GM08714 (cell line): ENCODE data around the gene ZNF287.
A peak's percentile ranks its signal among the peaks of the same experiment; 100 is the strongest.

Source experiments
- H3K4me3 ChIP-seq: fragments of 200-500 bp; sonication (Bioruptor generic); 2 replicates; pipeline ENCODE4 v1.5.1; 2014; ENCODE audit warnings: mild to moderate bottlenecking, low read length, inconsistent platforms
- ZNF274 ChIP-seq: IDR thresholded peaks from 2 replicates; pipeline ENCODE4 v1.6.1; 2012; ENCODE audit warnings: mild to moderate bottlenecking, low read depth, low read length

The ZNF287 gene

DNA sequence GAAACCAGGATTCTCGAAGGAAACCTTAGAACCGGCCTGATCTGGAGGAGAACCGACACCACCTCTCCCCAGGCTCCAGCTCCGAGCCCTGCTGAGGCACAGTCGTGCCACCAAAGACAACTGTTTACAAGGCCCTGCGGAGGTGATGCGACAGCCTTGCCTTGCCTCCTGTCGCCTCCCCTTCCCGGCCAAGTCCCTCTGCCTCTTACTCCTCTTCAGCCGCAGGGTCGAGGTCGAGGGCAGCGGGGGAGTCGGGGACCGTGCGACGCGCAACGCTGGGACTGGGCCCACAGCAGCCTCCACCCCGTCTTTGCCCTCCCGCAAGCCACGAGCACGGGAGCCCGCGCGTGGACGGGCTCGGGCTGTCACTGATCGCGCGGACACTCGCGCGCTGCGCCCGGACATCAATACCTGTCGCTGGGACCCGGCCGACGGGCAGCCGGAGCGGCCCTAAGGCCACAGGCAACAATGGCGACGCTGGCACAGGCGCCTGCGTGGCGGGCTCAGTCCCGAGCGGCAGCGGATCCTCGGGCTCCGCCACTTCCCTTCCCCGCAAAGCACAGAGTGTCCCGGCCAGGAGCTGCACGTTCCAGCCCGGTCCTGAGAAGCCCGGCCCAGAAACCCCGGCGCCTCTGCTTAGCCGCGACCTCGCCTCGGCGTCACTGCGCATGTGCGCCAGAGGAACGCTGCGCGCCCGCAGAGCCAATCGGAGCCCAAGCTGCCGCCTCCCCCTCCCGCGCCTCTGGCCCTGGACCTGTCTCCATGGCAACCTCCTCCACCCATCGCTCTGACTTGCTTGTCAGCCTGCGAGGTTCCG lies at the start of gene ZNF287:
TSS of gene ZNF287 (minus strand) at position 664 of the 817 bp plus-strand sequence. CDS start 1,473 bp downstream, outside the sequence.
- H3K4me3 ChIP-seq = peak within 1 kb of the TSS; percentile 76
- TF ChIP-seq ZNF274 = no peak

DNA sequence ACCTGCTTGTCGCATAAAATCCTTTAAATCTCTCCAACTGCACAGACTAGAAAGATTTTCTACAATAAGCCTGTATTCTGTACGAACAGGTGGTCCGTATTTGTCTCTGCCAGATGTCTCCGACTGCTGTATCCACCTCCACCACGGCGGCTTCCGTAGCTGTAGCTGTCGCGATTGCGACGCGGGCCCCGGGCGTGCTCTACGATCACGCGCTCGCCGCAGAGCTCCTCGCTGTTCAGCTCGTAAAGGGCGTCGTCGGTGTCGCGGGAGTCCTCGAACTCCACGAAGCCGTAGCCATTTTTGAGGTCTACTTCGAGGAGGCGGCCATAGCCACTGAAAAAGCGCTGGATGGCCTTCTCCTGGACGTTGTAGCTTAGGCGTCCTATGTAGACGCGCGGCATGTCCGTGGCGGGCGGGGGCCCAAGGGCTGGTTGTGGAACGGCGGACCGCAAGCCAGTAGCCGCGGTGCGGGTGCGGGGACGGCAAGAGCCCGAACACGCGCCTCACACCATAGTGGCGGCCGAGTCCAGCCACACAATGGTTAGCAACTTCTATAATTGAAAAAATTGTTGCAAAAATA lies 48.6 kb upstream of the ZNF287 start:
- TF ChIP-seq ZNF274 = no peak
- H3K4me3 ChIP-seq = no peak overlapping the region

DNA sequence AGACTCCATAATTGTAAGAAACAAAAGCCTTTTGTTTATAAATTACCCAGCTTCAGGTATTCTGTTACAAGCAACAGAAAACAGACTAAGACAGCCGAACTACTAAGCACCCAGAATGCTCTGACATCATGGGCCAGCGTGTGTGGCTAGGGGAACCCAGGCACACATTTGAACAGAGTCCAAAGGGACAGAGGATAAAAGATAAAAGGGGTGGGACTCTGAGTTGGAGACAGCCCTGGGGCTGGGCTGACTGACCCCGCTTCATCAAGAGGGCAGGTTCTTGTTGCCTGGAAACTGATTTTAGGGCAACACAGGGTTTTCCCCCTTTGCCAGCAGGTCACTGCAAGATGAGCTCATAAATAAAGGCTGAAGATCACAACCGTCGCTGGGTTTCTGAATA lies 30.5 kb upstream of the ZNF287 start:
- TF ChIP-seq ZNF274 = no peak
- H3K4me3 ChIP-seq = no peak overlapping the region

DNA sequence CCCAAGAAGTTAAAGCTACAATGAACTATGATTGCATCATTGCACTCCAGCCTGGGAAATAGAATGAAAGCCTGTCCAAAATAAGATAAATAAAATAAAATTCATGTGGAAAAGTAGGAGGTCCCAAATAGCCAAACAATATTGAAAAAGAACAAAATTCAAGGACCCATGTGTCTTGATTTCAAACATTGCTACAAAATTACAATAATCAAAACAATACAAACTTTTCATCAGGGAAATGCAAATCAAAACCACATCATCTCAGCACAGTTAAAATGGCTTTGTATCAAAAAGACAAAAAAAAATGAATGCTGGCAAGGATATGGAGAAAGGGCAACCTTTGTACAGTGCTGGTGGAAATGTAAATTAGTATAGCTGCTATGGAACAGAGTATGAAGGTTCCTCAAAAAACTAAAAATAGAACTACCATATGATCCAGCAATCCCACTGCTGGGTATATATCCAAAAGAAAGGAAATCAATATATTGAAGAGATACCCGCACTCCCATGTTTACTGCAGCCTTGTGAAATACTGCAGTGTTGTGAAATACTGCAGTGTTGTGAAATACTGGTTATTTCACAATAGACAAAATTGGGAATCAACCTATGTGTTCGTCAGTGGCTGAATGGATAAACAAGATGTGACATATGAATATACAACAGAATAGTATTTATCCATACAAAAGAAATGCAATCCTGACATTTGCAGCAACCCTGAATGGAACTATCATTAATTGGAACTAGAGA lies 24.5 kb upstream of the ZNF287 start:
- no peak overlapping the region for H3K4me3 ChIP-seq
- no peak for TF ChIP-seq ZNF274

DNA sequence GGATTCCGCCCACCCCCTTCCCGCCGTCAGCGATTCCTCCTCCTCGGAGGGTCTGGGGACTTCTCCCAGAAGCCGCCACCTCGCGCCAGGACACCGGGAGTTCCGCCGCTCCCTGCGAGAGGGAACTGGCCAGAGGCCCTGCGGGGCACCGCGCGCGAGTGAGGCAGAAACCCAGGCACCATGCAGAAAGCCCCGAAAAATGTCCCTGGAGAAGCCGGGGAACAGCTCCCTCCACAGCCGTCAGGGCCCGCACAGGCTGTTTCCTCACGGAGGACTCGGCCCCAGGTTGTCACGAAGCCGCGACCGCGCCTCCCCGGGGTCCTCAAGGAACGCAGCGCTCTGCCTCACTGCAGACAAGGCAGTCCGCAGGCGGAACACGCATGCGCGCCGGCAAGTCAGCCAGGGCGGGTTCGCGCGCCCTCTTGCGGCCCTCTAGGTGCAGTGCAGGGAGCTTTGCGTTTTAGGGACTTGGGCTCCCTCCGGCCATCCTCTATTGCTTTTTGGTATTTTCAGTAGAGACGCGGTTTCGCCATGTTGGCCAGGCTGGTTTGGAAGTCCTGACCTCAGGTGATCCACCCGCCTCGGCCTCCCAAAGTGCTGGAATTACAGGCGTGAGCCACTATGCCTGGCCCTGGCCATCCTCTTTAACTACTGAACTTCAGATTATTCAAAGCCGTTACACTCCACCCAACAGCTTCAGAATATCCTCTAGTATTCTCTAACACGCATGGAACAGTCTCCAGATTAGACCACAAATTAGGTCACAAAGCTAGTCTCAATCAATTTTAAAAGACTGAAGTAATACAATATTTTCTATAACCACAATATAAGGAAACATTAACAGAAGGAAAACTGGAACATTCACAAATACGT lies 20.3 kb upstream of the ZNF287 start:
- H3K4me3 ChIP-seq = peak overlapping the region; percentile 47; the same call in 1 of the 2 replicates
- TF ChIP-seq ZNF274 = no peak

DNA sequence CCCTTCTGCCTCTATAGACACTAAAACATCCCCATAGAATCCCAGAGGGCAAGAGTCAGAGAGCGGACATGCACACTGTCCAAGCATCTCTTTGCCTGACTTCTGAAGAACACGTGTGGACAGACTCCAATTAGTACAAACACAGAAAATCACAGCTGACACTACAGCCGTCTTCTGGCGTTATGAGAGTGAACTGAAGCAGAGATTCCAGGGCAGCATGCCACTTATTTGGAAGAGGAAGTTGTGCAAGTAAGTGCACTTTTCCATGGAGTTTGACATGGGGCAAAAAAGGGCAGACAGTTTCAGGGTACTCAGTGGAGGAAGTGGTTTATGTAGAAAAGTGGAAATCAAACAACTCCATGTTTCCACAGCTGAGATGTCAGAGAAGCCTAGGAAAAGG lies 16.8 kb upstream of the ZNF287 start:
- no peak overlapping the region for H3K4me3 ChIP-seq
- no peak for TF ChIP-seq ZNF274

DNA sequence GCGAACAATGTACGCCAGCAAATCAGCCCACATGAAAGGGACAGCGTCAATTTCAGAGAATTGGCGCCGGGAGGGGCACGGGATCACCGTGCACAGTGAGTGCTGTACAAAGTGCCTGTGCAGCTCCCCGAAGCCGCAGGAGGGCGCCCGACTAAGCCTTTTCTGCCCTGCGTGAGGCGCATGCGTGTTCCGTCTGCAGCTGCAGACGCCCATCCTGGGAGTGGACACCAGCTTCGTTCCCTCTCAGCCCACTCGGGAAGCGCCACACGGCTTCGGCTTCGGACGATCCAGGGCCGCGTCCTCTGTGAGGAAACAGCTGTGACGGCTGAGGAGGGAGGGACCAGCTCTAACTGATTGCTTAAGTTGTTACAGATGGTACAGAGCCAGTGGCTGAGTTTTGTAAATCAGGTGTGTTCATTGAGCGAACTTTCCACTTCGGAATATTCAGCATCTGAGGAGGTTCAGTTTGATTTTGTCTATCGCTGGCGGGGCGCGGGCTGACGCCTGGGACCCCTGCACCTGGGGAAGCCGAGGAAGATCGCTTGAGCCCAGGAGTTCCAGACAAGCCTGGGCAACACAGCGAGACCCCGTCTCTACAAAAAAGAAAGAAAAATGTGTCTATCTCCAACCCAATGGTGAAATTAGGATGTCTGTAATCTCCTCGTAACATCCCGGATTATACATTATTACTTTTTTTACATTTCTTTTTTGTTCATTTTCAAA lies 15.4 kb upstream of the ZNF287 start:
- TF ChIP-seq ZNF274 = no peak
- no peak overlapping the region; the same call in 1 of the 2 replicates for H3K4me3 ChIP-seq

DNA sequence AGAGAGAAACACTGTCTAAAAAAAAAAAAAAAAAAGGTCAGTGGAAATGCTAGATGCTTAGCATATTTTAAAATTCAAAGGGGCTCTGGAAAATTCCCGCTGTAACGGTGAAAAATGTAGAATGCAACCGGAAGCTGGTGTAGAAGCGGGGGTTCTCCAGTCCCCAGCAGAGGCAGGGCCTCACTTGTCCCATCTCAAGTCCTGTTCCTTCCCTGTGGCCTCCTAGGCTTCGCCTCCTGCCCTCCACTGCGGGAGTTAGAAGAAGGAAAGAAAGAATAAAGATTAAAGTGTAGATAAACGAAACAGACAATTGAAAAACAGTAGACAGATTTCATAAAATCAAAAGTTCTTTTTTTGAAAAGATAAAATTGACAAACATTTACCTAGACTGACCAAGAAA lies 14.8 kb upstream of the ZNF287 start:
- H3K4me3 ChIP-seq = no peak overlapping the region
- no peak for TF ChIP-seq ZNF274

DNA sequence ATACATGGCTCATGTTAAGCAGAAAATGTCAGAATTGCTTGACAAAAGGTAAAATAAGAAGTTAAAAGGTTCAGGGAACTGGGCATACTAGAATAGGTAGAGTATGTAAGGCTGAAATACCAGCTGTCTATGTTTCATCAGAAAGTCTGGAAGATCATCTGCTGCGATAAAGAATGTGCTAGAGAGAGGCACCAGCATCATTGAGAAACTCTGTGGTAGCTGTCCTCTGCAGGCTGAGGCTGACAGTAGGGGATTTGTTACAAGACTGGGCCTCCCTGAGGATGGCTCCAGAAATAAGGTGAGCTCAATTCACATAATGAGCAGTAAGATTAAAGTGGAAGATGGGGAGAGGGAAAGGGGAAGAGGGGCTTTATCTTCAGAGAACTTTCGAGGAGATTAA lies 4.5 kb upstream of the ZNF287 start:
- no peak overlapping the region for H3K4me3 ChIP-seq
- no peak for TF ChIP-seq ZNF274

DNA sequence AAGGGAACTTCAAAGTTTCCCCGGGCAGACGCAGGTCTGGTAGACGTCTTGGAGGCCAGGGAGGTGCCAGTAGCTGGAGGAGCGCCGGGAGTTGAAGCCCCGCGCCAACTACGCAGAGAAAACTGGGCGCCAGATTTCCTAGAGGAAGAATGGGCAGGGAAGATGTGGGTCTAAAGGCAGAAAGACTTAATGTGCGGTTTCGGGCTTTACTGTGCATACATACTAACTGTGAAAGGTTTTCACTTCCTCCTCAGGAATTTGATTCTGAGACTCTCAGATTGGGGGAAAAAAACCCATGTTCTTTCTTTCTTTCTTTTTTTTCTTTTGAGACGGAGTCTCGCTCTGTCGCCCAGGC lies 331 bp upstream of the ZNF287 start:
- TF ChIP-seq ZNF274 = no peak
- peak overlapping the region; percentile 76; the same call in 1 of the 2 replicates for H3K4me3 ChIP-seq

DNA sequence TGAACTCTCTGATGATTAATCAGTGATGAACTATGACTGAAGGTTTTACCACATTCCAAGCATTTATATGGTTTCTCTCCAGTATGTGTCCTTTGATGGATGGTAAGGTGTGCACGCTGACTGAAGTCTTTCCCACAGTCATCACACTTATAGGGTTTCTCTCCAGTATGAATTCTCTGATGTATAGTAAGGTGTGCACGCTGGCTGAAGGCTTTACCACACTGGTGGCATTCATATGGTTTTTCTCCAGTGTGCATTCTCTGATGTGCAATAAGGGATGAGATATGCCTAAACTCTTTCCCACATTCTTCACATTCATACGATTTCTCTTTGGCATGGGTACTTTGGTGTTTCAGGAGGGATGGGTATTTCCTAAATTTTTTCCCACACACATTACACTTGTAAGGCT lies 16.4 kb downstream of the ZNF287 start:
- TF ChIP-seq ZNF274 = peak; percentile 76
- H3K4me3 ChIP-seq = no peak overlapping the region

DNA sequence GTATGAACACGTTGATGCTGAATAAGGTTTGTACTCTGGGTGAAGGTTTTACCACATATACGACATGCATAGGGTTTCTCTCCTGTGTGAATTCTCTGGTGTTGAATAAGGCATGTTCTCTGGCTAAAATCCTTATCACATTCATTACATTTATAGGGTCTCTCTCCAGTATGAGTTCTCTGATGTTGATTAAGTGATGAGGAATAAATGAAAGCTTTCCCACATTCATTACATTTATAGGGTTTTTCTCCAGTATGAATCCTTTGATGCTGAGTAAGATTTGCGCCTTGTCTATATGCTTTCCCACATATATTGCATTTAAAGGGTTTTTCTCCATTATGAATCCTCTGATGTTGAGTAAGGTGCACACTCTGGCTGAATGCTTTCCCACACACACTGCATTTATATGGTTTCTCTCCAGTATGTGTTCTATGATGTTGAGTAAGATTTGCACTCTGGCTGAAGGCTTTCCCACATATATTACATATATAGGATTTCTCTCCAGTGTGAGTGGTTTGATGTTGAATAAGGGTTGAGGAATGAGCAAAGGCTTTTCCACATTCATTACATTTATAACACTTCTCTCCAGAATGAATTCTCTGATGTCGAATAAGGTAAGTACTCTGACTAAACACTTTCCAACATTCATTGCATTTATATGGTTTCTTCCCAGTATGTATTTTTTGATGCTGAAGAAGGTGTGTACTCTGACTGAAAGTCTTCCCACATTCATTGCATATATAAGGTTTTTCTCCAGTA lies 16.9 kb downstream of the ZNF287 start:
- TF ChIP-seq ZNF274 = peak; percentile 84
- no peak overlapping the region for H3K4me3 ChIP-seq

DNA sequence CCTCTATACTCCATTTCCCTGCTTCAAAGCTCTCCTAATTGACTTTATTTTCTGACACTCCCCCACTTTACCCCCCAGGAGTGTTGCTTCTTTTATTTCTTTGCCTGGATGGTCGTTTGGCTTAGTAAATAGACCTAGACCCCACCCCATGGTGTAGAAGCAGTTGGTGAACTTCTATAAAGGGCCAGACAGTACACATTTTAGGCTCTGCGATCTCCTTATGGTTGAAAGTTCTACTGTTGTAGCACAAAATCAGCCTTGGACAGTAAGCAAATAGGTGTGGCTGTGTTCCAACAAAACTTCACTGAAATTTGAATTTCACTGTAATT lies 31.9 kb downstream of the ZNF287 start:
- TF ChIP-seq ZNF274 = no peak
- H3K4me3 ChIP-seq = no peak overlapping the region
